GM12873 (cell line): ENCODE results near the gene KDM4C.
A peak's percentile ranks its signal among the peaks of the same experiment; 100 is the strongest.

Experiments
- CTCF ChIP-seq: IDR thresholded peaks from 2 replicates; pipeline ENCODE4 v1.5.1; 2012; ENCODE audit warnings: low read depth, mild to moderate bottlenecking, moderate library complexity, low read length, control low read depth; ENCODE audit not compliant: insufficient read depth; ENCODE audit errors: missing control alignments

Gene KDM4C

GRCh38 chr9:7178729-7179128, 421.0 kb downstream of the KDM4C start:
- TF ChIP-seq CTCF: no peak

GRCh38 chr9:7180247-7180646, 422.5 kb downstream of the KDM4C start:
- no peak for TF ChIP-seq CTCF

GRCh38 chr9:7185612-7186011, 427.8 kb downstream of the KDM4C start:
- TF ChIP-seq CTCF: no peak

- TF ChIP-seq CTCF: peak; percentile 83
These were observed 428.4 kb downstream of the KDM4C start for GRCh38 chr9:7186175-7186574.

- TF ChIP-seq CTCF: no peak
These were observed 434.5 kb downstream of the KDM4C start for GRCh38 chr9:7192266-7192665.

GRCh38 chr9:7195526-7195925, 437.8 kb downstream of the KDM4C start:
- no peak for TF ChIP-seq CTCF

GRCh38 chr9:7196467-7196866, 438.7 kb downstream of the KDM4C start:
- no peak for TF ChIP-seq CTCF
